K562 treated with DMSO at 1 percent for 48 hours (cell line): ENCODE measurements around the gene ALAS1. TPM values are rescaled to one million over a fixed set of nuclear protein-coding genes. Genes with fewer than 3 reads are reported as not detected.

Experiments
- total RNA-seq: library from RNA; unstranded; fragments of 300-600 nt; gene quantifications from 2 replicates; pipeline ENCODE4 v1.2.3, GENCODE V29; 2022; ENCODE audit warnings: low replicate concordance; ENCODE audit errors: extremely low read depth

The ALAS1 gene
- total RNA-seq, result not detected in 2 replicates

DNA sequence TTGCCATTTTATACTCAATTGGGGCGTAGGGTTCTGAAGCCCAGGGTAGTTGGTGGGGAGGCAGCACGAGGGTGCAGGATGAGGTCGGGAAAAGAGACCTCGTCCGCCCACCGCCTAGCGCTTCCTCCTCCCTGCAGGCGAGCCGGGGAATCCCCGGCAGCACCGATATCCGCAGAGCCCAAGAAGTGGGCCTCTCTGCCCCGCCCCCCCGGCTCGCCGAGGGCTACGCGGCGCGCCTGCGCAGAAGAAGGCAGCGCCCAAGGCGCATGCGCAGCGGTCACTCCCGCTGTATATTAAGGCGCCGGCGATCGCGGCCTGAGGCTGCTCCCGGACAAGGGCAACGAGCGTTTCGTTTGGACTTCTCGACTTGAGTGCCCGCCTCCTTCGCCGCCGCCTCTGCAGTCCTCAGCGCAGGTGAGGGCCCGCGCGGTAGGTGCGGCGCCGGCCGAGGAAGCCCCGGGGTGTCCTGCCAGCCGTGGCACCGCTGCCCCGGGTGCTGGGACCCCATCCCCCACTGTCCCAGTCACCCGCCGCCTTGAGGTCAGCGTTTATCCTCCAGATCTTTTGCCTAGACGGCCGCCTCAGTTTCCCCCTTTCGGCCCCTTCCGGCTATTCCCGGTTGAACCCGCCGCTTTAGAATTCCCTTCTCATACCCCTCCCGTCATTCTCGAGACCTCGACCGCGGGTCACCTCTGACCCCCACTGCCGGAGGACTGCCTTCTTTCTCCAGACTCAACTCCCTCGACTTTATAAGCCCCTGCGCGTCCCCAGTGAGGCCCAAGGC lies at the start of gene ALAS1:
ALAS1 (plus strand) TSS at position 319 of the 784 bp plus-strand sequence. CDS start 1,082 bp downstream, outside the sequence.

DNA sequence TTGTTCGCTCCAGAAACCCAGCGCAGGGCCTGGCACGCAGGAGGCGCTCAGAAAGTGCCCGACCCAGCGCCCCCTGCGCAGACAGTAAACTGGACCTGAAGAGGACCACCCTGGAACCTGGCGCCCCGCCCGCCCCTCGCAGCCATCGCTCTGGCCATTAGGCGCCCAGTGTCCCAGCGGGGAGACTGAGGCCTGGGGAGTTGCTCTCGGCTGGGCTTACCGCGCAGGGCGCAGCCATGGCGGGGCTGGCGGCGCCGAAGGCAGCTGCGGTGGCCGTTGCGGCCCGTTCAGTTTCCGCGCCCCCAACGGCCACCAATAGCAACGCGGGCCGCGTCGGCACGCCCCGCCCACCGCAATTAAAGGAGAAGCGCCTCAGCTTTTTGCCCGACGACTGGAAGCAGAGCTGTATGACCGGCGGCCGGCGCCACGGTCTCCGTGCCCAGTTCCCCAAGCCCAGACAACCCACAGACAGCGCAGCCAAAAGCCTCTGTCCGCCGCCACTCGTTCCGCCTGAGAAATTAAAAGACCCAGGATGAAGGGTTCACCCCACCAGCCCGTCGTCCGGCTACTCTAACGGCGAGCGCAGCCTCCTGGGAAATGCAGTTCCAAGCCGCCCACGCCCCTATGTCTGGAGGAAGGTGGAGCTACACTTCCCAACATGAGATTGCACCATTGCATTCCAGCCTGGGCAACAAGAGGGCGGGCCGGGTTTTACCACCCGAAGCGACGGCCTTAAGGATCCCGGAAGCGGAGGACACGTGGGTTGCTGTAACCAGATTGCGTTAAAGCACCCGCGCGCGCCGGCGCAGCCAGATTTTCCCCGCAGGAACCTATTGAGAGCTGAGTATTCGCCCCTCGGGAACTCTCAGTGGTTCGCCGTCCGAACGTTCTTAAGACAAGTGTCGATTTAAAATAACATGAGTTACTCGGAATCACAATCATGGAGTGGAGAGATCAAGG lies 43.5 kb upstream of the ALAS1 start, which contains the start of gene POC1A:
POC1A (minus strand) TSS at position 289 of the 960 bp plus-strand sequence; CDS start at position 238, 51 bp downstream.

DNA sequence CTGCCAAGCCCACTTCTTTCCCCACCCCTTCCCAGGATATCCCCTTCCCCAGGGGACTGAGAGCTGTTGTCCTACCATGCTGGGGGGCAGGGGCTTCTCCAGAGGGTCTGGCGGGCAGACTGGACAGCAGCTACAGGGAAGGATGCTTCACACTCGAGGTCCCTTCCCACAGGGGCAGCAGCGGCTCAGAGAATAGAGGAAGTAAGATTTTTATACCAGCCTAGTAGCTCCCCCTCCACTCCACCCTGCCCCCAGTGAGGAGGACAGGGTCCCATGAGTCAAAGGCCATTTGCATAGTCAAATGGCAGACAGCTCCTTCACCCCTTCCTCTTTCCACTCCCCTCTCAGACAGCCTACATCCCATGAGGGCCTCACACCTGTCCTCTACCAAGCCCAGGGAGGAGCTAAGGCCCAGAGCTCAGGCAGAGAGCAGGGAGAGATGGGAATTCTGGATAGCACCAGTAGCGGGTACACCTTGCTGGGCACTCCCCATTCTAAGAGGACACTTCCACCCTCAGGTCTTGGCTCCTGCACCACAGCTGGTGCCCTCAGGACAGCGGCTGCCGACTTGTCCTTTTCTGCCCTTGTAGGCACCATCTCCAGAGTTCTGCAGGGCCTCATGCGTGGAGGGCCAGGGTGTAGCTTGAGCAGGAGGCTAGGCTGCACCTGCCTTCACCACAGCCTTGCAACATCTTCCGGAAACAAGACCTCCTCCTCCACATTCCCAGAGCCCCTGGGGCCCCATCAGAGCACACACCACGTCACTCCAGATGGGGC lies 27.7 kb downstream of the ALAS1 start, which contains the start of gene TLR9:
TLR9 (minus strand) TSS at position 194 of the 777 bp plus-strand sequence; CDS start at position 78, 116 bp downstream.

DNA sequence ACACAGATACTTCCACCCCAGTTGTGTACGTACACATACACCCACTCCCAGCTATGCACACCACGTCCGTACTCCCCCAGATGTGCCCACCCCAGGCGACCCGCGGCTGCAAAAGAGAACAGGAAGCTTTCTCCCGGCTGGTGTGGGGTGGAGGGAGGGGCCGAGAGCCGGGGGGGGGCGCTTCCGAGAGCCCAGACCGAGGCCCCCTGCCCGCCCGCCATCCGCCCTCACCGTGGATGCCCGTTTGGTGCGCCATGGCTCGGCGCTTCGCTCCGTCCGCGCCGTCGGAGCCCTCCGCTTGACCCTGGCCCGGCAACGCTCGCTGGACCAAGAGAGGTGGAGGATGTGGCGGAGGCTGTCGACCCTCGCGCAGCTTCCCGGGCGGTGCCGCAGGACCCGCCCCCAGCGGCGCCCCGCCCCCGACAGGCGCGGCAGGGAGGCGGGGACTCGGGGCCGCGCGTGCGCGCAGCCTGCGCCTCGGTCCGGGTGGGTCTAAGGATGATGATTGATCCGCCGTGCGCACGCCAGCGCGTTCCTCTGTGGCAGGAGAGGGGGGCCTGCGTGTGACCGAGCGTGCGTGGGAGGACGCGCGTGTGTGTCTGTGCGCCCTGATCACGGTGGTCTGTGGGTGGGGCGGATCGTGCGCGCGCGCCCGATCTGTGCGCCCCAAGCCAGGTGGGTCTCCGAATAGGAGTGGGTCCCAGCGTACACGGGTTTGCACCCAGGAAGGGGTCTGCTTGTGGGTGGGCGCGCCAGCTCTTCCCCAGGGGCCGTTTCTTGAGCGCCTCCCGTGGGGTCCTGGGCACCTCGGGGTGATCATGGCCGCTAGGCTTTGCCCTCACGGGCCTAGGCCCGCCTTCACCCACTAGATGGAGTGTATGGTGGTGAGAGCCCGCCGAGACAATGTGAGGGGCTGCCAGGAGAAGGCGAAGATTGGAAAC lies 41.1 kb downstream of the ALAS1 start, which contains the start of gene TWF2:
TWF2 (minus strand) TSS at position 398 of the 941 bp plus-strand sequence; CDS start at position 256, 142 bp downstream.

DNA sequence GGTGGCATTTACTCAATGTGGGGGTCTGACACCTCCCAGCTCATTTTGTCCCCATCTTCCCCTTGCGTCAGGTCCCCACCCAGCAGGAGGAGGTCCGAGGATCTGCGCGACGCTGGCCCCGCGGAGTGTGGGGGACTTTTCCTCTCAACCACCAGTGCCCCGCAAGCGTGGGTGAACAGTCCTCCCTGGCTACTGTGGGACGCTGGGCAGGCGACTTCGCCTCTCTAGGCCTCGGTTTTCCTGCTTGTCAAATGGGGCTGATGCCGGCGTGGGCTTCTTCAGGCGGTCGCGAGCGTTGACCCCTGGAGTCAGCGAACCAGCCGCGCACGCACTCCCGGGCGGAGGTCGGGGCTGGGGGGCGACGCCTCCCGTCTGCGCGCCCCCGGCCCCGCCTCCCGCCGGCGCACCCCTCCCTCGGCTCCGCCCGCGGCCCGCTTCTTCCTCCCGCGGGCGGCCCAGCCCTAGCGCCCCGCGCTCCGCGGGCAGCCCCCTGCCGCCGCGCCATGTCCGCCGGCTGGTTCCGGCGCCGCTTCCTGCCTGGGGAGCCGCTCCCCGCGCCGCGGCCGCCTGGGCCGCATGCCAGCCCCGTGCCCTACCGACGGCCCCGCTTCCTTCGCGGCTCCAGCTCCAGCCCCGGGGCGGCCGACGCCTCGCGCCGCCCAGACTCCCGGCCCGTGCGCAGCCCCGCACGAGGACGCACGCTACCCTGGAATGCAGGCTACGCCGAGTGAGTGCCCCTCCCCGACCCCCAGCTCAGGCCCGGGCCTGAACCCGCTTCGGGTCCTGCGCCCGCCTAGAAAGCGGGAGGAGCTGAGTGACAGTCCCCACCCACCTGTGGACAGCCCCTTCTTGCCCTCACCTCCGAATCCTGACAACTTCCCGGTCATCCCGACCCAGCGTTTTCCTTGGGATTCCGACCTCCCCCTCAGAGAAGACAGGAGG lies 47.6 kb downstream of the ALAS1 start, which contains the start of gene PPM1M:
PPM1M (plus strand) TSS at position 438 of the 942 bp plus-strand sequence; CDS start at position 504, 66 bp downstream.

Other genes starting within 250 kb of the ALAS1 start
- gene GPR62, start 242.8 kb upstream of the ALAS1 start, total RNA-seq, result not detected in 2 replicates
- gene PCBP4, start 230.7 kb upstream of the ALAS1 start, total RNA-seq, result not detected in 2 replicates
- gene ABHD14B, start 224.1 kb upstream of the ALAS1 start, total RNA-seq, result 366 TPM in 1 of 2 replicates, not detected in the other
- not detected in 2 replicates for gene ABHD14A, start 223.1 kb upstream of the ALAS1 start, total RNA-seq
- not detected in 2 replicates for gene ACY1, start 214.6 kb upstream of the ALAS1 start, total RNA-seq
- gene RPL29, start 202.3 kb upstream of the ALAS1 start, total RNA-seq, result 1,192 TPM in 1 of 2 replicates, not detected in the other
- gene DUSP7, start 141.6 kb upstream of the ALAS1 start, total RNA-seq, result not detected in 2 replicates
- gene POC1A, start 43.7 kb upstream of the ALAS1 start, total RNA-seq, result not detected in 2 replicates
- not detected in 2 replicates for gene TLR9, start 27.5 kb downstream of the ALAS1 start, total RNA-seq
- 323 TPM in 1 of 2 replicates, not detected in the other for gene TWF2, start 41.0 kb downstream of the ALAS1 start, total RNA-seq
- not detected in 2 replicates for gene PPM1M, start 47.6 kb downstream of the ALAS1 start, total RNA-seq
- not detected in 2 replicates for gene WDR82, start 80.5 kb downstream of the ALAS1 start, total RNA-seq
- gene GLYCTK, start 89.7 kb downstream of the ALAS1 start, total RNA-seq, result not detected in 2 replicates
- not detected in 2 replicates for gene DNAH1, start 118.2 kb downstream of the ALAS1 start, total RNA-seq
- not detected in 2 replicates for gene BAP1, start 211.8 kb downstream of the ALAS1 start, total RNA-seq
- not detected in 2 replicates for gene PHF7, start 212.5 kb downstream of the ALAS1 start, total RNA-seq
- not detected in 2 replicates for gene SEMA3G, start 246.9 kb downstream of the ALAS1 start, total RNA-seq